K562 (cell line): Measurements from ENCODE around the gene NCAPD2. TPM values are rescaled to one million over a fixed set of nuclear protein-coding genes. Genes with fewer than 3 reads are reported as not detected.

Experiments
- ATAC-seq: fragments of 200-7000 bp; cut with Tn5 transposase; 3 replicates; pipeline ENCODE4 v1.9.1; 2020; ENCODE audit warnings: moderate library complexity
- BruUV-seq: library from RNA; stranded (reverse); fragments of 400-500 nt; replicated peaks from 2 replicates; lab custom pipeline; 2021; lab: Mats Ljungman, UMichigan
- CTCF ChIA-PET: fragments of 300-600 bp; formaldehyde crosslinking; extraction: SDS; loops from one replicate; lab custom pipeline; 2021; ENCODE audit warnings: low intra/inter-chr PET ratio; lab: Yijun Ruan, JAX
- POLR2A ChIA-PET: fragments of 300-600, 350-650 bp; sonication (Branson Sonifier 250); formaldehyde crosslinking; extraction: SDS; loops from one replicate; lab custom pipeline; 2021; ENCODE audit warnings: antibody characterized with exemption, inconsistent platforms; lab: Yijun Ruan, JAX
- DNase-seq, 4 experiments: peaks; one replicate each; pipeline versions ENCODE4 v3.0.0 to v3.0.0-alpha.2; 2011 to 2018; ENCODE audit warnings: low spot score in 3 of 4, mixed read lengths in 3 of 4; ENCODE audit errors: extremely low read depth in 1 of 4
- FAIRE-seq: peaks from 2 replicates; lab custom pipeline; 2011; peaks lifted over from hg19 to GRCh38; lab: Jason Lieb, UNC
- H2AFZ ChIP-seq: 2 replicates; pipeline ENCODE4 v1.6.0; 2011; ENCODE audit warnings: low read depth, low read length, control low read depth, inconsistent platforms
- H3K27ac ChIP-seq: fragments of 200-600 bp; 3 replicates; pipeline ENCODE4 v1.8.0; 2011; ENCODE audit warnings: low read depth, mild to moderate bottlenecking, control low read depth, inconsistent platforms, low read length, moderate library complexity, mixed read lengths; ENCODE audit errors: extremely low read depth
- H3K27me3 ChIP-seq, 2 experiments: fragments of 300-600 bp in 1 of 2; 2 replicates in 1 of 2; 3 replicates in 1 of 2; pipeline versions ENCODE4 v1.6.0 to v1.8.0; 2011; ENCODE audit warnings: inconsistent platforms in 2 of 2, low read length in 2 of 2, mild to moderate bottlenecking in 1 of 2, mixed read lengths in 1 of 2, moderate library complexity in 1 of 2; ENCODE audit not compliant: control insufficient read depth in 2 of 2, insufficient read depth in 2 of 2
- H3K36me3 ChIP-seq: fragments of 300-600 bp; 3 replicates; pipeline ENCODE4 v1.8.0; 2011; ENCODE audit warnings: mild to moderate bottlenecking, low read length, inconsistent platforms; ENCODE audit not compliant: control insufficient read depth, insufficient read depth
- H3K4me1 ChIP-seq, 2 experiments: fragments of 200-600 bp in 1 of 2; replicated peaks in 1 of 2; 2 replicates in 1 of 2; 3 replicates in 1 of 2; pipeline versions ENCODE4 v1.5.1 to v1.8.0; 2011; ENCODE audit warnings: inconsistent platforms in 2 of 2, low read length in 2 of 2, mild to moderate bottlenecking in 1 of 2, mixed read lengths in 1 of 2, moderate library complexity in 1 of 2; ENCODE audit not compliant: control insufficient read depth in 2 of 2, insufficient read depth in 2 of 2
- H3K4me2 ChIP-seq: 2 replicates; pipeline ENCODE4 v1.6.1; 2011; ENCODE audit warnings: low read length, control low read depth, inconsistent platforms, mixed read lengths; ENCODE audit not compliant: insufficient read depth
- H3K4me3 ChIP-seq: fragments of 200-600 bp; sonication (generic), shearing (Covaris generic); 2 replicates; pipeline ENCODE4 v1.5.1; 2016; ENCODE audit warnings: control low read depth, inconsistent platforms
- H3K79me2 ChIP-seq: fragments of 200-600 bp; 3 replicates; pipeline ENCODE4 v1.8.0; 2011; ENCODE audit warnings: low read length, inconsistent platforms; ENCODE audit not compliant: control insufficient read depth, insufficient read depth
- H3K9ac ChIP-seq, 2 experiments: 2 replicates each; pipeline versions ENCODE4 v1.6.0 to v1.6.1; 2011; ENCODE audit warnings: low read depth in 2 of 2, low read length in 2 of 2, control low read depth in 1 of 2, inconsistent platforms in 1 of 2, mild to moderate bottlenecking in 1 of 2, mixed read lengths in 1 of 2; ENCODE audit not compliant: insufficient read depth in 1 of 2
- H3K9me1 ChIP-seq: one replicate; pipeline ENCODE4 v1.6.0; 2011; ENCODE audit warnings: inconsistent platforms, mild to moderate bottlenecking, low read length, moderate library complexity; ENCODE audit not compliant: control insufficient read depth, insufficient read depth
- H3K9me3 ChIP-seq: replicated peaks from 2 replicates; pipeline ENCODE4 v1.5.1; 2011; ENCODE audit warnings: low read depth, low read length, inconsistent platforms; ENCODE audit not compliant: control insufficient read depth, insufficient read depth
- H4K20me1 ChIP-seq: replicated peaks from 2 replicates; pipeline ENCODE4 v1.6.1; 2011; ENCODE audit warnings: low read length, inconsistent platforms, mixed read lengths; ENCODE audit not compliant: control insufficient read depth, insufficient read depth
- CXXC5 ChIP-seq: fragments of 250-450 bp; sonication (Bioruptor Pico); IDR thresholded peaks from 2 replicates; pipeline ENCODE4 v1.8.0; 2022; ENCODE audit warnings: inconsistent platforms, mild to moderate bottlenecking, moderate library complexity
- POLR2AphosphoS5 ChIP-seq: IDR thresholded peaks from 2 replicates; pipeline ENCODE4 v1.6.1; 2011; ENCODE audit warnings: mild to moderate bottlenecking, low read depth, low read length, moderate library complexity; ENCODE audit not compliant: control insufficient read depth, insufficient read depth
- WGBS: fragments of 100-300 bp; shearing (Covaris generic); methylation state at CpG from one replicate; pipeline ENCODE4 v1.1.6; 2016; ENCODE audit warnings: low coverage, mixed read lengths; ENCODE audit not compliant: insufficient coverage; ENCODE audit errors: missing lambda C conversion rate; 5-methylcytosine and 5-hydroxymethylcytosine counted together
- in situ Hi-C: fragments of 300-500 bp; cut with MboI; formaldehyde crosslinking; loops from 4 replicates; pipeline ENCODE4 v1.15.0; 2018; ENCODE audit warnings: inconsistent platforms, mixed read lengths
- intact Hi-C: fragments of 100-400 bp; cut with micrococcal nuclease; formaldehyde crosslinking; loops from 2 replicates; pipeline ENCODE4 v1.14.2; 2022
- polyA plus RNA-seq, 8 experiments: library from polyadenylated mRNA; depleted of rRNA in 4 of 8; stranded (reverse) in 5 of 8; unstranded in 3 of 8; fragments of >200 nt; fragmentation: Nextera tagmentation in 2 of 8; fragmentation: Illumina TruSeq in 1 of 8; extraction: Ambion mirVana in 2 of 8; extraction: Trizol in 1 of 8; gene quantifications; 2 replicates each; pipeline versions ENCODE4 v1.2.1 to v1.2.3, GENCODE V29; 2011 to 2014; ENCODE audit warnings: inconsistent platforms in 1 of 8, missing spikeins in 1 of 8
- total RNA-seq, 7 experiments: library from RNA; depleted of rRNA in 6 of 7; stranded (reverse); fragments of >200 nt in 6 of 7; fragmentation: Illumina TruSeq in 2 of 7; extraction: Trizol in 2 of 7; gene quantifications; 2 replicates each; pipeline versions ENCODE4 v1.2.1 to v1.2.3, GENCODE V29; 2011 to 2021; ENCODE audit warnings: low replicate concordance in 1 of 7
- TF ChIP-seq, protein P1 (sequence below): sonication (generic); formaldehyde crosslinking; IDR thresholded peaks from 2 replicates; pipeline ENCODE4 v1.8.1; 2023; ENCODE audit warnings: mild to moderate bottlenecking, missing genetic modification reagents
- TF ChIP-seq, protein P2 (sequence below): fragments of 450-650 bp; IDR thresholded peaks from 2 replicates; pipeline ENCODE4 v1.6.1; 2016; ENCODE audit warnings: mild to moderate bottlenecking
- TF ChIP-seq, protein P3 (sequence below): fragments of 450-650 bp; IDR thresholded peaks from 2 replicates; pipeline ENCODE4 v1.6.1; 2016; ENCODE audit warnings: borderline replicate concordance

The NCAPD2 gene
- total and polyA plus RNA-seq, 9 of the 15 experiments (the other 6 are each of a cell fraction or from before 2014, with no cell fraction given), result 16.9 to 93.7 (median 68.3) TPM

DNA sequence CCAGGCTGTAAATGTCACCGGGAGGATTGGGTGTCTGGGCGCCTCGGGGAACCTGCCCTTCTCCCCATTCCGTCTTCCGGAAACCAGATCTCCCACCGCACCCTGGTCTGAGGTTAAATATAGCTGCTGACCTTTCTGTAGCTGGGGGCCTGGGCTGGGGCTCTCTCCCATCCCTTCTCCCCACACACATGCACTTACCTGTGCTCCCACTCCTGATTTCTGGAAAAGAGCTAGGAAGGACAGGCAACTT is 41.7 kb downstream of the NCAPD2 start:
- no peak for FAIRE-seq
- peaks cover 58% of the 10 kb centered on the region for H3K36me3 ChIP-seq

More for the DNA sequence above, 41.7 kb downstream of the NCAPD2 start:
- no peaks in the 10 kb centered on the region for H3K27me3 ChIP-seq
- H3K79me2 ChIP-seq, result peaks cover 63% of the 10 kb centered on the region
- peak overlapping the region; percentile 84 for H3K4me3 ChIP-seq
- CTCF ChIA-PET, result no interaction called here
- peak overlapping the region; percentile 84 to 100 for H3K9ac ChIP-seq
- TF ChIP-seq, protein P1, sequence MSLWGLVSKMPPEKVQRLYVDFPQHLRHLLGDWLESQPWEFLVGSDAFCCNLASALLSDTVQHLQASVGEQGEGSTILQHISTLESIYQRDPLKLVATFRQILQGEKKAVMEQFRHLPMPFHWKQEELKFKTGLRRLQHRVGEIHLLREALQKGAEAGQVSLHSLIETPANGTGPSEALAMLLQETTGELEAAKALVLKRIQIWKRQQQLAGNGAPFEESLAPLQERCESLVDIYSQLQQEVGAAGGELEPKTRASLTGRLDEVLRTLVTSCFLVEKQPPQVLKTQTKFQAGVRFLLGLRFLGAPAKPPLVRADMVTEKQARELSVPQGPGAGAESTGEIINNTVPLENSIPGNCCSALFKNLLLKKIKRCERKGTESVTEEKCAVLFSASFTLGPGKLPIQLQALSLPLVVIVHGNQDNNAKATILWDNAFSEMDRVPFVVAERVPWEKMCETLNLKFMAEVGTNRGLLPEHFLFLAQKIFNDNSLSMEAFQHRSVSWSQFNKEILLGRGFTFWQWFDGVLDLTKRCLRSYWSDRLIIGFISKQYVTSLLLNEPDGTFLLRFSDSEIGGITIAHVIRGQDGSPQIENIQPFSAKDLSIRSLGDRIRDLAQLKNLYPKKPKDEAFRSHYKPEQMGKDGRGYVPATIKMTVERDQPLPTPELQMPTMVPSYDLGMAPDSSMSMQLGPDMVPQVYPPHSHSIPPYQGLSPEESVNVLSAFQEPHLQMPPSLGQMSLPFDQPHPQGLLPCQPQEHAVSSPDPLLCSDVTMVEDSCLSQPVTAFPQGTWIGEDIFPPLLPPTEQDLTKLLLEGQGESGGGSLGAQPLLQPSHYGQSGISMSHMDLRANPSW (CRISPR knock-in tag), result no peak
- TF ChIP-seq, protein P2, sequence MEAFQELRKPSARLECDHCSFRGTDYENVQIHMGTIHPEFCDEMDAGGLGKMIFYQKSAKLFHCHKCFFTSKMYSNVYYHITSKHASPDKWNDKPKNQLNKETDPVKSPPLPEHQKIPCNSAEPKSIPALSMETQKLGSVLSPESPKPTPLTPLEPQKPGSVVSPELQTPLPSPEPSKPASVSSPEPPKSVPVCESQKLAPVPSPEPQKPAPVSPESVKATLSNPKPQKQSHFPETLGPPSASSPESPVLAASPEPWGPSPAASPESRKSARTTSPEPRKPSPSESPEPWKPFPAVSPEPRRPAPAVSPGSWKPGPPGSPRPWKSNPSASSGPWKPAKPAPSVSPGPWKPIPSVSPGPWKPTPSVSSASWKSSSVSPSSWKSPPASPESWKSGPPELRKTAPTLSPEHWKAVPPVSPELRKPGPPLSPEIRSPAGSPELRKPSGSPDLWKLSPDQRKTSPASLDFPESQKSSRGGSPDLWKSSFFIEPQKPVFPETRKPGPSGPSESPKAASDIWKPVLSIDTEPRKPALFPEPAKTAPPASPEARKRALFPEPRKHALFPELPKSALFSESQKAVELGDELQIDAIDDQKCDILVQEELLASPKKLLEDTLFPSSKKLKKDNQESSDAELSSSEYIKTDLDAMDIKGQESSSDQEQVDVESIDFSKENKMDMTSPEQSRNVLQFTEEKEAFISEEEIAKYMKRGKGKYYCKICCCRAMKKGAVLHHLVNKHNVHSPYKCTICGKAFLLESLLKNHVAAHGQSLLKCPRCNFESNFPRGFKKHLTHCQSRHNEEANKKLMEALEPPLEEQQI, result no peak
- TF ChIP-seq, protein P3, sequence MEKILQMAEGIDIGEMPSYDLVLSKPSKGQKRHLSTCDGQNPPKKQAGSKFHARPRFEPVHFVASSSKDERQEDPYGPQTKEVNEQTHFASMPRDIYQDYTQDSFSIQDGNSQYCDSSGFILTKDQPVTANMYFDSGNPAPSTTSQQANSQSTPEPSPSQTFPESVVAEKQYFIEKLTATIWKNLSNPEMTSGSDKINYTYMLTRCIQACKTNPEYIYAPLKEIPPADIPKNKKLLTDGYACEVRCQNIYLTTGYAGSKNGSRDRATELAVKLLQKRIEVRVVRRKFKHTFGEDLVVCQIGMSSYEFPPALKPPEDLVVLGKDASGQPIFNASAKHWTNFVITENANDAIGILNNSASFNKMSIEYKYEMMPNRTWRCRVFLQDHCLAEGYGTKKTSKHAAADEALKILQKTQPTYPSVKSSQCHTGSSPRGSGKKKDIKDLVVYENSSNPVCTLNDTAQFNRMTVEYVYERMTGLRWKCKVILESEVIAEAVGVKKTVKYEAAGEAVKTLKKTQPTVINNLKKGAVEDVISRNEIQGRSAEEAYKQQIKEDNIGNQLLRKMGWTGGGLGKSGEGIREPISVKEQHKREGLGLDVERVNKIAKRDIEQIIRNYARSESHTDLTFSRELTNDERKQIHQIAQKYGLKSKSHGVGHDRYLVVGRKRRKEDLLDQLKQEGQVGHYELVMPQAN, result no peak
- TF ChIP-seq CXXC5 (no peak), POLR2AphosphoS5 (peak; percentile 12; the same call in 1 of the 2 replicates)
- TF ChIP-seq, all 486 proteins: peak for 1
- DNase-seq (no peak), ATAC-seq (no peak)
- peaks cover 38% of the 10 kb centered on the region for H4K20me1 ChIP-seq
- H3K4me1 ChIP-seq, result peaks cover 41 to 74% of the 10 kb centered on the region in 2 experiments; a peak in 4 of 5 replicates
- peak overlapping the region; percentile 93 for H3K4me2 ChIP-seq
- intact Hi-C loops (loop anchor here (2.0 to 10.0 kb wide), 2 partner anchors 41 to 211 kb away; partner anchors contain the start of gene NCAPD2), in situ Hi-C loops (no loop called here)
- no CpG with 5 or more reads among the region's 6 CpGs for WGBS
- H2AFZ ChIP-seq, result no peak overlapping the region
- no peaks in the 10 kb centered on the region for H3K9me1 ChIP-seq
- POLR2A ChIA-PET, result interaction anchor here (0.8 to 2.6 kb wide), 6 partner anchors 10 to 146 kb away, joined by 3 to 20 read pairs (median 3); no protein-coding TSS in a partner anchor
- BruUV-seq, result no TSS peak
- peak overlapping the region; percentile 87 for H3K27ac ChIP-seq
- no peaks in the 10 kb centered on the region for H3K9me3 ChIP-seq
